HG03280 (cell line): ENCODE measurements around the gene HS6ST2.

ENCODE experiments used
- ATAC-seq: cut with Tn5 transposase; IDR thresholded peaks from one replicate; pipeline ENCODE4 v1.9.1; 2021; ENCODE audit warnings: mild to moderate bottlenecking, moderate library complexity; ENCODE audit not compliant: unreplicated experiment

Gene HS6ST2

GRCh38 chrX:132853040-132853439, 105.4 kb downstream of the HS6ST2 start:
- no peak for ATAC-seq

GRCh38 chrX:132848296-132848970, 110.0 kb downstream of the HS6ST2 start:
- ATAC-seq: no peak

- no peak for ATAC-seq
These were observed 115.1 kb downstream of the HS6ST2 start for GRCh38 chrX:132843363-132843762.

- no peak for ATAC-seq
These were observed 115.8 kb downstream of the HS6ST2 start for GRCh38 chrX:132842460-132843238.

GRCh38 chrX:132837967-132838366, 120.5 kb downstream of the HS6ST2 start:
- ATAC-seq: no peak

- no peak for ATAC-seq
These were observed 121.3 kb downstream of the HS6ST2 start for GRCh38 chrX:132837126-132837525.

GRCh38 chrX:132836471-132836870, 122.0 kb downstream of the HS6ST2 start:
- no peak for ATAC-seq

- ATAC-seq: no peak
These were observed 123.7 kb downstream of the HS6ST2 start for GRCh38 chrX:132834741-132835140.

- no peak for ATAC-seq
These were observed 124.3 kb downstream of the HS6ST2 start for GRCh38 chrX:132834109-132834508.

GRCh38 chrX:132833373-132833772, 125.1 kb downstream of the HS6ST2 start:
- ATAC-seq: no peak

GRCh38 chrX:132831336-132831973, 127.0 kb downstream of the HS6ST2 start:
- no peak for ATAC-seq

- ATAC-seq: no peak
These were observed 135.8 kb downstream of the HS6ST2 start for GRCh38 chrX:132822634-132823012.

- ATAC-seq: no peak
These were observed 136.3 kb downstream of the HS6ST2 start for GRCh38 chrX:132821974-132822633.

- ATAC-seq: no peak
These were observed 137.8 kb downstream of the HS6ST2 start for GRCh38 chrX:132820675-132821074.

GRCh38 chrX:132819711-132820264, 138.6 kb downstream of the HS6ST2 start:
- ATAC-seq: no peak

GRCh38 chrX:132818638-132819037, 139.8 kb downstream of the HS6ST2 start:
- no peak for ATAC-seq

GRCh38 chrX:132815643-132816042, 142.8 kb downstream of the HS6ST2 start:
- ATAC-seq: no peak

- ATAC-seq: no peak
These were observed 147.3 kb downstream of the HS6ST2 start for GRCh38 chrX:132810964-132811712.

GRCh38 chrX:132810488-132810887, 147.9 kb downstream of the HS6ST2 start:
- no peak for ATAC-seq

- no peak for ATAC-seq
These were observed 148.8 kb downstream of the HS6ST2 start for GRCh38 chrX:132809581-132809980.
